MCF 10A (cell line): Measurements from ENCODE around the gene SGCG. TPM values are rescaled to one million over a fixed set of nuclear protein-coding genes. Genes with fewer than 3 reads are reported as not detected.

ENCODE experiments used
- BruUV-seq: library from RNA; stranded (reverse); fragments of 400-500 nt; replicated peaks from 2 replicates; lab custom pipeline; 2021; lab: Mats Ljungman, UMichigan
- CTCF ChIA-PET: fragments of 300-600 bp; sonication (Branson Sonifier 250); formaldehyde crosslinking; extraction: SDS; loops from one replicate; lab custom pipeline; 2021; ENCODE audit warnings: antibody characterized with exemption, inconsistent platforms; lab: Yijun Ruan, JAX
- POLR2A ChIA-PET: fragments of 300-600, 350-650 bp; sonication (Branson Sonifier 250); formaldehyde crosslinking; extraction: SDS; loops from one replicate; lab custom pipeline; 2020; ENCODE audit warnings: antibody characterized with exemption, inconsistent platforms; lab: Yijun Ruan, JAX
- DNase-seq: peaks from one replicate; pipeline ENCODE4 v3.0.0-alpha.2; 2018; ENCODE audit not compliant: unreplicated experiment
- H3K27ac Mint-ChIP-seq: one replicate; pipeline ENCODE4 v1.8.0; 2022; ENCODE audit warnings: mild to moderate bottlenecking, low read depth, mixed read lengths; ENCODE audit not compliant: unreplicated experiment
- H3K27me3 Mint-ChIP-seq: one replicate; pipeline ENCODE4 v1.8.0; 2022; ENCODE audit warnings: mixed read lengths; ENCODE audit not compliant: insufficient read depth, unreplicated experiment
- H3K36me3 Mint-ChIP-seq: one replicate; pipeline ENCODE4 v1.8.0; 2022; ENCODE audit warnings: mild to moderate bottlenecking, moderate library complexity, mixed read lengths; ENCODE audit not compliant: insufficient read depth, unreplicated experiment
- H3K4me1 Mint-ChIP-seq: one replicate; pipeline ENCODE4 v1.8.0; 2022; ENCODE audit warnings: mixed read lengths; ENCODE audit not compliant: insufficient read depth, unreplicated experiment
- H3K4me3 Mint-ChIP-seq: one replicate; pipeline ENCODE4 v1.8.0; 2022; ENCODE audit warnings: mild to moderate bottlenecking, moderate library complexity, mixed read lengths; ENCODE audit not compliant: unreplicated experiment
- H3K9me3 Mint-ChIP-seq: one replicate; pipeline ENCODE4 v1.8.0; 2022; ENCODE audit warnings: mixed read lengths; ENCODE audit not compliant: unreplicated experiment
- CTCF ChIP-seq: fragments of 200-600 bp; IDR thresholded peaks from one replicate; pipeline ENCODE4 v1.8.0; 2022; ENCODE audit warnings: antibody characterized with exemption, mild to moderate bottlenecking; ENCODE audit not compliant: unreplicated experiment
- intact Hi-C: fragments of 100-400 bp; cut with micrococcal nuclease; formaldehyde crosslinking; loops from 2 replicates; pipeline ENCODE4 v1.14.1; 2022
- total RNA-seq: library from RNA; stranded (reverse); gene quantifications from 2 replicates; pipeline ENCODE4 v1.2.3, GENCODE V29; 2022

The SGCG gene
- total RNA-seq, 1 experiment from 2014 or later: not detected

DNA sequence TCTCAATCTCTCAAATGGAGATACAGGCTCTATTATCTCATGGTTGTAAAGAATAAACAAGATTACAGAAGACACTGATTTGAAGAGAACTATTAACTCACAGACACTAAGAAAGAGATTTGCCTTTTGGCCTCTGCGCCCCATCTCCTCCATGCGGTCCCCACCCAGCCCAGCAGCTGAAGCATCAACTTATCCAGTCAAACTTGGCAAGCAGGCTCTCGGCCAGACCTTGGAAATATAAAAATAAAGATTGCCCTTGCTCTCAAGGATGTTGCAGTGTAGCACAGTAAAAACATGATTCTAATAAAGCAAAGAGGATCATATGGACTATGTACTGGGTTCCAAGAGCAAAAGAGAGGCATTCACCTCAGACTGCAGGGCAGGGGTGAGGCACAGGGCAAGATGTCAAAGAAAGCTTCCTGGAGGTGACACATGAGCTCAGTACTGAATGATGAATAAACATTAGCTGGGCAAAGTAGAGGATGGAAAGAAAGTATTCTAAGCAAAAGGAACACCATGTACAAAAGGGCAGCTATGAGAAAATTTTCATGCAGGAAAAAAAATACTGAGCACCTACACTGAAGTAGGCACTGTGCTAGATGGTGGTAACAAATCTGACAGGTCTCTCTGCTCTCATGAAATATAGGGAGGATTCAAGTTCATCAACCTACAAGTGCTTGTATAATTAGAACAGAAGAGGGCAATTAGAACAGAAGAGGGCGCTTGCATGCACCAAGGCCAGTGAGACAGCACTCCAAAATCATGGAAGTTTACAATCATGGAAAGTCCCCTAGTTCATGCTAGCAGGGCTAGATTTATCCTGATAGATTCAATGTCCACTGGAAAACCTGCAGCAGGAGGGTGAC is 167.7 kb downstream of the SGCG start:
- H3K27ac Mint-ChIP-seq: no peak overlapping the region
- TF ChIP-seq CTCF: no peak
- intact Hi-C loops: no loop called here
- no peaks in the 10 kb centered on the region for H3K27me3 Mint-ChIP-seq
- DNase-seq: no peak
- H3K4me3 Mint-ChIP-seq: no peak overlapping the region
- H3K36me3 Mint-ChIP-seq: peaks cover 34% of the 10 kb centered on the region
- peaks cover 26% of the 10 kb centered on the region for H3K4me1 Mint-ChIP-seq
- CTCF ChIA-PET: interaction anchor here (0.6 to 0.9 kb wide), 3 partner anchors 10 to 921 kb away, joined by 3 read pairs; no protein-coding TSS in a partner anchor
- no TSS peak for BruUV-seq
- POLR2A ChIA-PET: interaction anchor here (0.5 to 0.7 kb wide), 3 partner anchors 38 to 1905 kb away, joined by 3 read pairs; no protein-coding TSS in a partner anchor
- H3K9me3 Mint-ChIP-seq: no peaks in the 10 kb centered on the region

- ChIA-PET POLR2A (no interaction called here), CTCF (interaction anchor here (0.8 to 0.9 kb wide), 2 partner anchors 11 kb away, joined by 3 read pairs; no protein-coding TSS in a partner anchor)
- H3K4me3 Mint-ChIP-seq: no peak overlapping the region
- H3K4me1 Mint-ChIP-seq: peaks cover 26% of the 10 kb centered on the region
- peak overlapping the region; percentile 54 for H3K27ac Mint-ChIP-seq
- TF ChIP-seq CTCF: no peak
- no peaks in the 10 kb centered on the region for H3K9me3 Mint-ChIP-seq
- BruUV-seq: no TSS peak
- DNase-seq: no peak
- intact Hi-C loops: no loop called here
- H3K27me3 Mint-ChIP-seq: no peaks in the 10 kb centered on the region
- peaks cover 34% of the 10 kb centered on the region for H3K36me3 Mint-ChIP-seq
Measured at GRCh38 chr13:23349161-23349897, 168.6 kb downstream of the SGCG start.

GRCh38 chr13:23350009-23350408 is 169.2 kb downstream of the SGCG start:
- ChIA-PET POLR2A (interaction anchor here (0.9 kb wide), 1 partner anchor 10 kb away, joined by 3 read pairs; no protein-coding TSS in a partner anchor), CTCF (interaction anchor here (0.8 kb wide), 1 partner anchor 11 kb away, joined by 3 read pairs; no protein-coding TSS in a partner anchor)
- DNase-seq: no peak
- peak overlapping the region; percentile 54 for H3K27ac Mint-ChIP-seq
- no peak overlapping the region for H3K4me3 Mint-ChIP-seq
- no peaks in the 10 kb centered on the region for H3K27me3 Mint-ChIP-seq
- H3K9me3 Mint-ChIP-seq: no peaks in the 10 kb centered on the region
- peaks cover 41% of the 10 kb centered on the region for H3K36me3 Mint-ChIP-seq
- intact Hi-C loops: no loop called here
- H3K4me1 Mint-ChIP-seq: peaks cover 26% of the 10 kb centered on the region
- TF ChIP-seq CTCF: no peak
- BruUV-seq: no TSS peak

DNA sequence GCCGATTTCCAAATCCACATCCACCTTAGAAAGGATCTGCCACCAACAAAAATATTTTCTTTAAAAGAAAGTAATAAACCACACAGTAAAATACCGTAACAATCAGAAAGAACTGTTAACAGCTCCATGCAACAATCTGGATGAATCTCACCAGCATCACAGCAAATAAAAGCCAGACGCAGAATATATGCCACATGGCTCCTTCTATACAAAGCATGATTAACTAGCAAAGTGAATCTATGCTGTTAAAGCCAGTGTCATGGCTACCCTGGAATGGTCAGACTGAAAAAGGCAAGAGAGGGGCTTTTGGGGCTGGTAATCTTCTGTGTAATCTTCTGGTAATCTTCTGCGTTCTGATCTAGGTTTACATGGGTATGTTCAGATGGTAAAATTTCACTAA is 171.4 kb downstream of the SGCG start:
- TF ChIP-seq CTCF: no peak
- peaks cover 49% of the 10 kb centered on the region for H3K36me3 Mint-ChIP-seq
- H3K4me3 Mint-ChIP-seq: no peak overlapping the region
- BruUV-seq: no TSS peak
- ChIA-PET POLR2A (no interaction called here), CTCF (no interaction called here)
- intact Hi-C loops: no loop called here
- no peaks in the 10 kb centered on the region for H3K27me3 Mint-ChIP-seq
- H3K4me1 Mint-ChIP-seq: peaks cover 26% of the 10 kb centered on the region
- H3K27ac Mint-ChIP-seq: no peak overlapping the region
- no peak for DNase-seq
- no peaks in the 10 kb centered on the region for H3K9me3 Mint-ChIP-seq
